Left colon (tissue), 2 donors: ENCODE measurements around the gene DNASE1. TPM values are rescaled to one million over a fixed set of nuclear protein-coding genes. Genes with fewer than 3 reads are reported as not detected.

ENCODE experiments used
- ATAC-seq: fragments of 200-7000 bp; cut with Tn5 transposase; one replicate; pipeline ENCODE4 v1.9.1; 2020; ENCODE audit warnings: mild to moderate bottlenecking, moderate library complexity
- DNase-seq, 2 donors: peaks; one replicate each; pipeline ENCODE4 v3.0.0-alpha.2; 2020
- intact Hi-C, 2 donors: fragments of 100-400 bp; cut with DNase I in 1 of 2; cut with micrococcal nuclease in 1 of 2; formaldehyde crosslinking; loops; one replicate each; pipeline versions ENCODE4 v1.11.2 to v1.14.0; 2022; cut with DNase I, micrococcal nuclease
- total RNA-seq, 2 donors: library from RNA; stranded (reverse); fragmentation: NEBNext Ultra II Directional; extraction: Animal tissue kit (Norgen Biotek cat#: 25700); gene quantifications; one replicate each; pipeline ENCODE4 v1.2.1, GENCODE V29; 2021
- donor health status: DM: no; HTN: no; CAD: no.
- donor health status: DM: yes; HTN: yes; CAD: no.

Gene DNASE1
- total RNA-seq, 2 donors from 2014 or later, result 15.7 to 18.1 TPM

GRCh38 chr16:3687021-3687420 is 32.5 kb downstream of the DNASE1 start:
- DNase-seq (no peak), ATAC-seq (no peak)
- intact Hi-C loops, result no loop called here

- no peak for DNase-seq
- no peak for ATAC-seq
- intact Hi-C loops, result no loop called here
Measured at GRCh38 chr16:3687792-3688191, 33.3 kb downstream of the DNASE1 start.

GRCh38 chr16:3689731-3690130 is 35.2 kb downstream of the DNASE1 start:
- no peak for DNase-seq
- intact Hi-C loops, result loop anchor here in 1 of 2 donors (10.0 kb wide), 1 partner anchor 185 kb away; no protein-coding TSS in a partner anchor

GRCh38 chr16:3690470-3690928 is 36.0 kb downstream of the DNASE1 start:
- peak; percentile 85 to 88 for DNase-seq
- peak; percentile 97 for ATAC-seq
- intact Hi-C loops, result loop anchor here in 1 of 2 donors (10.0 kb wide), 1 partner anchor 184 kb away; no protein-coding TSS in a partner anchor

More at GRCh38 chr16:3689731-3690130, 35.2 kb downstream of the DNASE1 start:
- ATAC-seq, result no peak

GRCh38 chr16:3690980-3691720 is 36.7 kb downstream of the DNASE1 start:
- no peak for DNase-seq
- intact Hi-C loops, result loop anchor here in 1 of 2 donors (10.0 kb wide), 1 partner anchor 184 kb away; no protein-coding TSS in a partner anchor
- peak; percentile 11 for ATAC-seq

GRCh38 chr16:3691761-3692160 is 37.3 kb downstream of the DNASE1 start:
- no peak for ATAC-seq
- intact Hi-C loops, result loop anchor here in 1 of 2 donors (10.0 kb wide), 1 partner anchor 183 kb away; no protein-coding TSS in a partner anchor

GRCh38 chr16:3694051-3694450 is 39.6 kb downstream of the DNASE1 start:
- DNase-seq, result no peak
- ATAC-seq, result no peak
- intact Hi-C loops, result loop anchor here in 1 of 2 donors (10.0 kb wide), 1 partner anchor 181 kb away; no protein-coding TSS in a partner anchor

More at GRCh38 chr16:3691761-3692160, 37.3 kb downstream of the DNASE1 start:
- DNase-seq, result no peak

- ATAC-seq, result peak; percentile 19
- DNase-seq, result no peak
- intact Hi-C loops, result loop anchor here in 1 of 2 donors (10.0 kb wide), 1 partner anchor 179 kb away; no protein-coding TSS in a partner anchor
Measured at GRCh38 chr16:3695610-3696369, 41.3 kb downstream of the DNASE1 start.

GRCh38 chr16:3696425-3697218 is 42.1 kb downstream of the DNASE1 start:
- DNase-seq (no peak), ATAC-seq (peak; percentile 69)
- intact Hi-C loops, result loop anchor here in 1 of 2 donors (10.0 kb wide), 1 partner anchor 178 kb away; no protein-coding TSS in a partner anchor

- intact Hi-C loops, result loop anchor here in 1 of 2 donors (10.0 kb wide), 1 partner anchor 176 kb away; no protein-coding TSS in a partner anchor
- no peak for ATAC-seq
- no peak for DNase-seq
Measured at GRCh38 chr16:3698941-3699340, 44.5 kb downstream of the DNASE1 start.

GRCh38 chr16:3701531-3701930 is 47.0 kb downstream of the DNASE1 start:
- DNase-seq (no peak), ATAC-seq (no peak)
- intact Hi-C loops, result no loop called here

GRCh38 chr16:3702082-3702481 is 47.6 kb downstream of the DNASE1 start:
- intact Hi-C loops, result no loop called here
- no peak for DNase-seq
- ATAC-seq, result no peak

GRCh38 chr16:3706253-3707012 is 51.9 kb downstream of the DNASE1 start:
- intact Hi-C loops, result no loop called here
- no peak for ATAC-seq
- no peak for DNase-seq

Other genes with a start within 250 kb of the DNASE1 start
- gene ZNF597, start 211.2 kb upstream of the DNASE1 start, total RNA-seq, result 1 to 10 TPM; 1.5 to 1.6 TPM
- gene NAA60, start 211.0 kb upstream of the DNASE1 start, total RNA-seq, result 10 to 100 TPM; 76.5 to 85.3 TPM
- gene C16orf90, start 159.2 kb upstream of the DNASE1 start, total RNA-seq, result not detected
- gene CLUAP1, start 153.7 kb upstream of the DNASE1 start, total RNA-seq, result 10 to 100 TPM in 1 of 2 donors, 1 to 10 TPM in 1; 9.2 to 11.5 TPM
- gene NLRC3, start 77.3 kb upstream of the DNASE1 start, total RNA-seq, result 1 to 10 TPM; 1.3 to 1.4 TPM
- gene SLX4, start 43.1 kb upstream of the DNASE1 start, total RNA-seq, result 1 to 10 TPM; 3.7 to 4.9 TPM
- 10 to 100 TPM; 71.2 to 98.5 TPM for gene TRAP1, start 62.8 kb downstream of the DNASE1 start, total RNA-seq
- 10 to 100 TPM; 59.3 to 60.7 TPM for gene CREBBP, start 226.0 kb downstream of the DNASE1 start, total RNA-seq